ENCODE data around the gene SLC9A1.

Gene SLC9A1

DNA sequence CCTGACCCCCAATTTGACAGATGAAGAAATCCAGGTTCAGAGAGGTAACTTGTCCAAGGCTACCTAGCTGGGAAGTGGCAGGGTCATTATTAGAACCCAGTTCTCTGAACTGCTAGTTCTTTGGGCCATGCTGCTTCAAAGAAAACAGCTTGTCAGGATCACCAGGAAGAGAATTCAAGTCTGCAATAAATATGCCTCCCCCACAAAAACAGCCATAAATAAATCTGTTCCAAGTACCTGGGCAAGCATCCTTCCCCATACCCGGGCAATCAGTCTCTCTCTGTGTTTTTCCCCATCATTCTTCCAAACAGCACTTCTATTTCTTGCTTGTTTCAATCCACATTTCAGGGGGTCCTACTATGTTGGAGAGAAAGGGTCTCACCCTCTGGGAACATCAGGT lies 34.1 kb downstream of the SLC9A1 start:
- H3K4me3 ChIP-seq (replicated peaks; ENCODE audit: low read depth, low read length), result no peak overlapping the region
- no peak for DNase-seq (ENCODE audit: extremely low read depth, low read depth)
- TF ChIP-seq CTCF (IDR thresholded peaks at IDR 0.05; ENCODE audit: low read depth, low read length, missing control alignments), result no peak

DNA sequence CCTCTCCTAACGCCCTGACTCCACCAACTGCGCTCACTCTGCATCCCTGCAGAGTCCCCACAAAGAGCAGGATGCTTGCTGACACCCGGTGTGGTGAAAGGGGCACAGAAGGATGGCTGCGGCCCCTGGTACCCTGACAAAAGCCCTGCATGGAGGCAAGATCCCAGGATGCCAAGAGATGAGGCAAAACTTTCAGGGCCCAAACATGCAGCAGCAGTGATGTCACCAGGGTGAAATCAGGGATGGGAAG lies 36.6 kb downstream of the SLC9A1 start:
- no peak overlapping the region for H3K4me3 ChIP-seq (replicated peaks; ENCODE audit: low read depth, low read length)
- no peak for DNase-seq (ENCODE audit: extremely low read depth, low read depth)
- no peak for TF ChIP-seq CTCF (IDR thresholded peaks at IDR 0.05; ENCODE audit: low read depth, low read length, missing control alignments)

- H3K4me3 ChIP-seq (replicated peaks; ENCODE audit: low read depth, low read length), result no peak overlapping the region
- TF ChIP-seq CTCF (IDR thresholded peaks at IDR 0.05; ENCODE audit: low read depth, low read length, missing control alignments), result no peak
- no peak for DNase-seq (ENCODE audit: extremely low read depth, low read depth)
These were observed 37.0 kb downstream of the SLC9A1 start for GRCh38 chr1:27117733-27118439.

- no peak for TF ChIP-seq CTCF (IDR thresholded peaks at IDR 0.05; ENCODE audit: low read depth, low read length, missing control alignments)
- H3K4me3 ChIP-seq (replicated peaks; ENCODE audit: low read depth, low read length), result no peak overlapping the region
- DNase-seq (ENCODE audit: extremely low read depth, low read depth), result no peak
These were observed 38.2 kb downstream of the SLC9A1 start for GRCh38 chr1:27116697-27117096.

GRCh38 chr1:27116232-27116631 lies 38.7 kb downstream of the SLC9A1 start:
- no peak for TF ChIP-seq CTCF (IDR thresholded peaks at IDR 0.05; ENCODE audit: low read depth, low read length, missing control alignments)
- DNase-seq (ENCODE audit: extremely low read depth, low read depth), result no peak
- H3K4me3 ChIP-seq (replicated peaks; ENCODE audit: low read depth, low read length), result no peak overlapping the region

GRCh38 chr1:27114546-27114945 lies 40.4 kb downstream of the SLC9A1 start:
- TF ChIP-seq CTCF (IDR thresholded peaks at IDR 0.05; ENCODE audit: low read depth, low read length, missing control alignments), result no peak
- no peak for DNase-seq (ENCODE audit: extremely low read depth, low read depth)
- no peak overlapping the region for H3K4me3 ChIP-seq (replicated peaks; ENCODE audit: low read depth, low read length)

DNA sequence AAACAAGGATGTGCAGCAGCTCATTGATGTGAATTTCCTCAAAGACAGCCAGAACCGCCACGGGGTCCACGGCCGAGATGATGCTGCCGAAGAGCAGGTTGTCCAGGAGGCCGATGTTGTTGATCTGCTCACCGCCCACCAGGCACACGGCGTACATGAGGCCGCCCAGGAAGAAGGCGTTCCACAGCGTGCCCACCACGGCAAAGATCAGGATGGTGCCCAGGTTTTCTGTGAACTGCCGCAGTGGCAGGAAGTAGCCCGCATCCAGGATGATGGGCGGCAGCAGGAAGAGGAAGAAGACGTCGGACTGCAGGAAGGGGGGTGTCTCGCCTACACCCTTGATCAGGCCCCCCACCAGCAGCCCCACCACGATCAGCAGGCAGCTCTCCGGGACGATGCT lies 41.1 kb downstream of the SLC9A1 start:
- no peak for DNase-seq (ENCODE audit: extremely low read depth, low read depth)
- H3K4me3 ChIP-seq (replicated peaks; ENCODE audit: low read depth, low read length), result no peak overlapping the region
- no peak for TF ChIP-seq CTCF (IDR thresholded peaks at IDR 0.05; ENCODE audit: low read depth, low read length, missing control alignments)
